ENCODE results near the gene KANK4.

Gene KANK4

DNA sequence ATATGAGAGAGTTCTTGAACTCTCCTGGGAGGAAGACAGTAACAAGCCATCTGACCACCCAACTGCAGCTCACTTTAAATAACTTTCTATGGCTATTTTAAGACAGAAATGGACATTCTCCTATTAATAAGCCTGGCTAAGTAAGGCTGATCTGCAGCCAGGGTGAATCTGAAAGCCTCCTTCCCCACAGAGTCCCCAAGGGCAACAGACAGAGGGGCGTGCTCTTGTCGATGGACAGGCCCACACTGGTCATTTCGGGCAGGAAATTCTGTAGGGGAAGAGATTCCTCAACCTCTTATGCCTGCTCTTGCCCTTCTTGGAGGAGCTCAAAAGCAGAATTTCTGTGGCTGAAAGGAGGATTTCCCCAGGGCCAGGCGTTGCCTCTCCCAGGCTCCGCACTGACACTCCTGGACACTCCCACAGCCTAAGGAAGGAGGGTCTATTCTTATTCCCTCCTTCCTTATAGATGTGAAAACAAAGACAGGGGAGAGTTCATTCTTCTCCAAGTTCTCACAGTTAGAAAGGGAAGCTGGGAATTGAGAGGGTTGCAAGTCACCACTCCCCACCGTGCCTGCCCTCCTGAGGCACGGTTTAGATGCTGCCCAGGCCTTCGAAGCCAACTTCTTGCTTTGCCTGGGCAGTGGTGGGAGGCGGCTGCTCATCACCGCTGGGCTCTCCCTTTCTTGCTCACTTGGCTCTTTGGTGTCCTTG, 17.9 kb upstream of the KANK4 start:
- no peak for DNase-seq

DNA sequence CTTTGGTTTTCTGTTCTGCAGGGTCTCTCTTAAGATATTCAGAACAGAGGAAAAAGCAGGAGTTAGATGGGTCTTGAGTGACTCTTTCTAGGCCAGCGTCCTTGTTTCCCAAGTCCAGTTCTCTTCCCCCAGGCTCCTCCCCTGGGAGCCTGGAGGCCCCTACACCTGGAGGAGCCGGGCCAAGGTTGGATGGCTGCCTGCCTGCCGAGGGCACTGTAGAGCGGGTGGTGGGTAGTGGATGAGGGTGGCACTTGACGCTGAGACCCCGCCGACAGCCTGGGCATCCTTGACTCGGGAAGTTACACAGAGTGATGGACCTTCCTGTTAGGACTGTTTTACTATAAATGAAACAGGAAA, 17.4 kb upstream of the KANK4 start:
- DNase-seq, result no peak

DNA sequence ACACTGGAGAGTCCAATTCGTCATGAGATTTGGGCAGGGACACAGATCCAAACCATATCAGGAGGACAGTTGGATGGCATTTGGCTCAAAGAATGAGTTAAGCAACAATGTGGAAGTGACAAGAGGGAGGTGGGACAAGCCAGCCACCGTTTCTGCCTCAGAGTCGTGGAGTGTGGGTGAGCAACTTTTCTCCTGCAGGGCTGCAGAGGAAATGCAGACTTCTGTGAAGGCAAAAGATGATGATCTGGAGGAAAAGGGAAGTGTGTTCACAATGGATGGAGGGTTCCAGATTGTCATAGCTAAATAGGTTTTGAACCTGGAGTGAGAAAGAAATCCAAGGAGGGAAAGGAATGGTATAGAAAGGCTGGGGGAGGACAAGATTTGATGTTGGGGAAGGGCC, 16.4 kb upstream of the KANK4 start:
- DNase-seq, result peak; percentile 65 to 80

DNA sequence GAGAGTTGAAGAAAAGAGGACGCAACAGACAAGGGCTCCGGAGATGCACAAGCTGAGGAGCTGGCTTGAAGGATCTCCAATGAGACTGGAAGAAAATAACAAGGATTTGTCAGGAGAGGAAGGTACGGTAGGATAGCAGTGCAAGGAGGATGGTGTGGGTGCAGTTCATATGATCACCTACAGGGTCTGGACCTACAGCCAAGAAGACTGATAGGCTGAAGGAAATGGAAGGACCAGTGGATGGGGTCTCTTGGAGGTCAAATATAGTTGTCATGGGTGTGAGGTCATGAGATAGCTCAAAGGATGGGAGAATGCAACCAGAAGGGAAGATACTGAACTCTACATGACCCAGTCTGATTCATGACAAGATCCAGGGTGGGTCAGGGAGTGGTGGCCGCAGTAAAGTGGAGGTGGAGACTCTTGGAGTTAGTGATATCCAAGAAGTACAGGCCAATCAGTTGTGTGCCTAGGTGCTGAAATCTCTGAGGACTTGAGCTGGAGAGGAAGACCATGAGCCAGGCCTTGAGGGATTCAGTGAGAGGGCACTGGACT, 15.3 kb upstream of the KANK4 start:
- no peak for DNase-seq

DNA sequence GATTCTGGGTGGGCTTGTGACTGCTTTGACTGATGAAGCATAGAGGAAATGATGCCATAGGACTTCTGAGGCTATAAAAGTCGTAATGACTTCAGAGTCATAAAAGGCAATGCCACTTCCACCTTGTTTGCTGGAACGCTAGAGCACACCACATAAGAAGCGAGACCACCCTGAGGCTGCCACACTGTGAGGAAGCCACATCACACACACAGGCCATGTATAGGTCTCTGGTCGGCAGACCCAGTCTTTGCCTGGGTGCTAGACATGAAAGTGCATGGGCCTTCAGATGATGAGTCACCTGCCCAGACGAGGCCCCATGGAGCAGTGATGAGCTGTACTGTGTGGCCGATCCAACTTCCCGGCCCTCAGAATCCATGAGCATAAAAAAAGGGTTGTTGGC, 14.2 kb upstream of the KANK4 start:
- DNase-seq, result no peak

DNA sequence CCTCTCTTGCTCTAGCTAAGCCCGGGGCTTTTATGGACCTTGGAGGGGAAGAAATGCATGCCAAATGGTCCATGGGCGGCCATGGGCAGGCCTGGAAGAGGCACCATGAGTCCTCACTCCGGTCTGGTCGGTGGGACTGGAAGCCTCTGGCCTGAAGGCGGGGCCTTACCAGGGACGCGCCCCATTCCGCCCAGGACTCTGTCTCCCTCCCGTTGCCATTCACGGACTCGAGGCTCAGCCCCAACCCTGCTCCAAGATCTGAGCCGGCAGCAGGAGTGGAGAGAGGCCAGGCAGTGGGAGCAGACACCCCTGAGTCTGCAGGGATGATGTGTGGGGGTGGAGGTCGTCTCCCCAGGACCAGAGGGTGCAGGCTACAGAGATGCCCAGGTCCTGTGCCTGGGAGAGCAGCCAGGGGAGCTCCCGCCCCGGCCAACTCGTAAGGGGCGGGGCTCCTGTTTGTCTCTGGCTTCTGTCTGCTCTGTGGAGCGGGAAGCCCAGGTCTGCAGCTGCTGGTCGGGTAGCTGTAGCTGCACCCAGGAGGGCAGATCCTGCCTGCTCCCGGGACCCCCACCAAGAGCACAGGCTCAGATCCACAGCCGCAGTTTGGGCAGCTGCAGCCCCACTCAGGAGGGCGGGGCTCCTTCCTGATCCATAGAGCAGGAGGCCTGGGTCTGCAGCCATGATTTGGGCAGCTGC, 8.3 kb upstream of the KANK4 start:
- no peak for DNase-seq

DNA sequence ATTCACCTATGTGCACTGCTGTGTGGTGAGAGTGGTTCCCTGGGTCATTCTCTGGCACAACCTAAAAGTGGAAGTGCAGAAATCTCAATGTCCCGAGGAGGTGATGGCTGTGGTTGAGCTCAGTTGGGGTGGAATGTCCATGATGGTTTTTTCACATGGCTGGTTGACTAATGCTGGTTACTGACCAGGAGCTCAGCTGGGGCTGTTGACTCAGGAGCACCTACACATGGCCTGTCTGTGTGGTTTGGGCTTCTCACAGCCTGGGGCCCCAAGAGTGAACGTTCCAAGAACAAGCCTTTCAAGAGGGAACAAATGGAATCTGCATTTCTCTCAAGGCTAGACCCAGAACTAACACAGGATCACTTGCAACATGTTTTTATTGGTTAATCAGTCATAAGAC, 6.4 kb upstream of the KANK4 start:
- DNase-seq, result peak; percentile 20 to 57

DNA sequence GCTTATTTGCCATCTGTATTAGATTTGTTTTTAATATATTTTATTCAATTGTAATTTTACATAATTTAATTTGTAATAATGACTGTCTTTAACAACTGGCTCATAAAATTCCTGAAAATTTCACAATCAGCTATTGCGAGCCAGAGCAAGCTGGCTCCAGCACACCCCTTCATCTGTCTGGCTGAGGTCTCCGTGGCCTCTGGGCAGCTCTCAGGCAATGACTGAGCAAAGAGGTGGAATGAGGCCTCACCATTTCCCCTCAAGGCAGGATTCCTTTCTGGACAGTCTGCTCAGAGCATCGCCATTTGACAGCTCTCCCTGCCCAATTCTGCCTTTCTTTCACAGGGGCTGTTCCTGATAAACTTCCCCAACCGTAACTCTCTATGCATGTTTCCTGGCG, 5.8 kb upstream of the KANK4 start:
- no peak for DNase-seq

DNA sequence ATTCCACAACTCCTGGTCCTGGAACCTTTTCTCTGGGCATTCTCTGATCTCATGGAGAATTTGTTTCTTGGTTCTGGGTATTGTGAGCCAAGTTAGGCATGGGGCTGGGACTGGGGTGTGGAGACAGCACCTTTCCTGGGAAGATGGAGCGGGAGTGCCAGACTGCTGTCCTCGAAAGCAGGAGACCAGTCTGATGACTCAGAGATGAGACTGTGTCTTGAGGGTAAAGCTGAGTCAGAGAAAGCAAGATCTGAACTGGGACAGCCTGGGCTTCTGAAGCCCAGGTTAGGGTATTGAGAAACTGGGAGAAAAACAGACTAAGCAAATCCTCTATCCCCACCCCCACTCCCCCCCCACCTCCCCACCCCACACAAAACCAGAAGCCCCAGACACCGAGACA, 2.2 kb upstream of the KANK4 start:
- peak in 1 of 2 donors; percentile 14 for DNase-seq

DNA sequence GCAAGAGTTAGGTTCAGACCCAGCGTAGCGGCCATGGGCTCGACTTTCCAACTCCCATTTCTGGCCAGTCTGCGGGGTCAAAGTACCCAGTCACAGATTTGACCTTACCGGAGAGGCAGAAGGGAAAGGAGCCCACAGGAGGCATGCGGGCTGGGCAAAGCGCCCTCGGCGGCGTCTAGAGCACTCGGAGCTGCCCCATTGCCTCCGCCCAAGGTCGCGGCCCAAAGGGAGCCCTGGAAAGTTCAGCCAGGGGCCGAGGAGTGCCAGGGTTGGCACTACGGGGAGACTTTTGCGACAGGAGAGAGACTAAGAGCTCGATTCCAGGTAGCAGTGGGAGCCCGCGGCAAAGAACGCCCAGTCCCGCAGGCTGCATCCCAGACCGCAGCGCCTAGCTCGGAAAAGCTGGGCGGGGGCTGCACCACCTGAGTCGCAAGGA, 896 bp downstream of the KANK4 start:
- no peak for DNase-seq

DNA sequence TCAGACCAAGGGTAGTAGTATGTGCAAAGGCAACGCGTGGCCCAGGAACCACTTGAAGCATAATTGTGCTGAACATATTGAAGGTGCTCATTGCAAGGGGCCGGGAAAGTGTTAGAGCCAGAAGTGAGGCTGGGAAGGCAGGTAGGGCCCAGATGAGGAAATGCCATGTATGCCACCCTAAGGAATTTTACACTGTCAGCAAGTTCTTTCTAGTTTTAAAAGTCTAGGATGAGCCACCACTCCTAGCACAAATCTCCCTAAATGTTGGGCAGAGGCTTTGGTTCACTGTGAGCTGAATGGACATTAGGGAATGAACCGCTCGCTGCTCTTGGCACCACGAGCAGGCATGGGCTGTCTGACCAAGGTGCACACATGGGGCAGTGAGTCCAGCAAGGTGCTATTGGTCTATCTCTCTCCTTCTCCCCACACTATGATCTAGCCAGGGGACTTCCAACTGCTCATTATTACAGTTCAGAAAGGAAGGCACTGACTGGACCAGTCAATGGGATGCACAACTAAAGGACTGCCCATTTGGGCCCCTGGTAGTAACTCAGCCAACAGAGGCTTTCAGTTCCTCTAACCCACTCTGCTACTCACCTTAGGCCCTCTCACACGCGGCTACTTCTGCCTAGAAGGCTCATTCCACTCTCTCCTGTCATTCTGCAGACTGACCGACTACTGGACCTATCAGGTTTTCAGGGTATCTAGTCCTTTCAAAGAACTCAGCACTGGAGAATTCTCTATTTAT, 2.0 kb downstream of the KANK4 start:
- no peak for DNase-seq

DNA sequence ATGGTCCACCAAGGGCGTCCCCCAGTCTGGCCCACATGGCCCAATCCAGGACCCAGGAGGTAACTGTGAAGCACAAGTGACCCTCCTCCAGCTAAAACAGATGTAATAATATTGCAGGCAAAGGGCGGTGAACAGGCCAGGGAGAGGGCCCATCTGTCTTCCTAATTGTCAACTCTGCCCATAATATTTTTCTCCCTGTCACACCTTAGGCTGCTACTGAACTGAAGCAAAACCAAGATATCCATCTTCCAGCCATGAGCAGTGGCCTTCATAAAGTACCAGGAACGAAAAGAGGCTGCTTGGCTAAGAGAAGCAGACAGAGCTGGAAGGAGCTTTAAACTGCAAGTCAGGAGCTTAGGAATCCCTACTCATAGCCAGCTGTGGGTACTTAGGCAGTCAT, 3.1 kb downstream of the KANK4 start:
- no peak for DNase-seq

DNA sequence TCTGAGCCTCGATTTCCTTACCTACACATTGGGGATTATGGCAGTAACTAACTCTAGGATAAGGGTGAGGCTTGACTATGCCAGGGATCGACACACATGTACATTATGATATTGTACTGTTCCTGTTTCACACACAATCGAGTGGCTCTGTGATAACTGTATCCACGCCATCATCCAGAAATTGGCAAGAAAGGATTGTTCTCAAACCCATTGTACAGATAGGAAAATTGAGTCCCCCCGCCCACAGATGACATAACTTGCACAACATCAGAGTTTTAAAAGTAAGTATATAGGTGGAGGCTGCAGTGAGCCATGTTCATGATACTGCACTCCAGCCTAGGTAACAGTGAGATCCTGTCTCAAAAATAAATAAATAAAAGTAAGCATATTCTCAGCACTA, 3.8 kb downstream of the KANK4 start:
- DNase-seq, result no peak

DNA sequence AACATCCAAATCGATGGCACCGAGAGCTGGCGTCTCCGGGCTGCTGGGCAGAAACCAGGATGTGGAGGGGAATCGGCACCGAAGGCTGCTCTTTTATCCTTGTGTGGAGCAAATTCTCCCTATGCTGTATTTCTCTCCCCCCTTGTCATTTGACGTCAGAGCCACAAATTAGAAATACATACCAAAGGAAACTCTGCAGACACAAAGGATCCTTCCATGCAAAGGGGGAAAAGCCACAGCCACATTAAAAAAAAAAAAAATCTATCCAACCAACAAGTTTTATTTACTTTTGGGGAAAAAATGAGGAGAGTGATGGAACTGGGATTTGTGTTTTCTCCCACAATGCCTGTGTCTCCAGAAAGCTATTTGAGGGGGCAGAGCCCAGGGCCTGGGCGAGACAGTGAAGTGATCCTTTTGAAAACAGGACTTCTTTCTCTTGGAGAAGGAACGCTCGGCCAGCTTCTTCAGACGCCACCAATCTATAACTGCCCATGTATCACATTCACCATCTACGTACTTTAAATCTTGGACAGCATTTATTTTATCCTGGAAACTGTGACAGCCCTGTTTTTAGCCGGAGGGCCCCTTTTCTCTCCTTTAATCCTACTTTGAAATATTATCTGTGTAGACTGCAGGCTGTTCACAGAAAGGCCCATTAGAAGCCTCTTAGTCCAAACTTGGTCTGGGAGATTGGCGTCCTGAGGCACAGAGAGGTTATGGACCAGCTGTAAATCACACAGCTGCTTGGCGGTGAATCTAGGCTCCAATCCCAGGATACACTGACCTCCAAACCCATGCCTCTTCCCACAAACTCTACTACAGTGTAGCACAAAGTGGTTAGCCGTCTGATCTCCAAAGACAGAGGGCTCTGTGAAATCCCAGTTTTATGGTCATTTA, 4.5 kb downstream of the KANK4 start:
- DNase-seq, result no peak

DNA sequence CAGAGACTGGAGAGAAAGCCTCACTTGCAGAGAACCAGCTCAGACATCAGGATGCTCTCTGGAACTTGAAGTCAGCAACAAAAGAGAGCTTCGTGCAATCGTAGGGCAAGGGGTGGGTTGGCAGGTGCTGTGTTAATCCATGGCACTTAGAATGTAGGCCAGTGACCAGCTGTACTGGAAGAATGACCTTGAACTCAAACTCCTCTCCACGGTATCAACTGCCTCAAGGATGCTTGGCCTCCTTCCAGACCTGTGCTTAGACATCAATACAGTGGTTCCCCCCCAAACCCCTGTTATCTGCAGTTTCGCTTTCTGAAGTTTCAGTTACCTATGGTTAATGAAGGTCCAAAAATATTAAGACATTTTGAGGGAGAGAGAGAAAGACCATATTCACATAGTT, 6.5 kb downstream of the KANK4 start:
- no peak for DNase-seq

DNA sequence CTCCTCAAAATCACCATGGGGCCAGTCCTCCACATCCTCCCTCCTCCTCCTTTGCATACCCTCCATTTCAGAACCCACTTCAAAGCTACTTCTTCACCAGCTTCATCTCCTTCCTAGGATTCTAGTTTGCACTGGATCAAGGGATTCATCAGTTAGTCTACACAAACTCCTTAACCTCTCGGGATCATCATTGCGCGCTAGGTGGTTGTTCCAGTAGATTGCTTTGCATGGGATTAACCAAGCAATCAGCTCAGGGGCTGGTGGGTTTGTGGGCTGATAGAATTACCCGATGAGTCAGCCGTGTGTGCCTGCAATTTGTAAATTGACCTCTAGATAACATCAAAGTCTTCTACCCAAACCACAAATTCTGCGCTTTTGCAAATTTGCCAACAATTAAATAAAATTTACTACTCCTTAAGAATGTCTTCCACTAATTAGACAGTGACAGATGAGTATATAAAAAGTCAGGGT, 7.7 kb downstream of the KANK4 start:
- DNase-seq, result no peak

DNA sequence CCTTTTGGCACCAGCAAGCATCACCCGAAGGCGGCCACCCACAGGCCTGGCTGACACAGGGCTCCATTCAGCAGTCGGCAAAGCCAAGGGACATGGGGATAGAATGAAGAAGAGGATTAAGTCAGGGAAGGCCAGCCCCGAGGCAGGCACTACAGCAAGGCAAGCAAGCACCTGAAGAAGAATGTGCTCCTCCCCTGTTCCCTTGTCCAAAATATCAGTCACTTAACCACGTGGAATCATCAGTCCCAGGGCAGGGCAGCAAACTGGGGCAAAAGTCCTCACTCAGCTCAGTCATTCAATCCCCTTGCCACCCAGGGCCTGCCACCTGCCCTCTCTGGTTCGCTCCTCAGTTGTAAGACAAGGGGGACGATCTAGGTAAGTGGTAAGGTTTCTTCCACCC, 9.3 kb downstream of the KANK4 start:
- no peak for DNase-seq

DNA sequence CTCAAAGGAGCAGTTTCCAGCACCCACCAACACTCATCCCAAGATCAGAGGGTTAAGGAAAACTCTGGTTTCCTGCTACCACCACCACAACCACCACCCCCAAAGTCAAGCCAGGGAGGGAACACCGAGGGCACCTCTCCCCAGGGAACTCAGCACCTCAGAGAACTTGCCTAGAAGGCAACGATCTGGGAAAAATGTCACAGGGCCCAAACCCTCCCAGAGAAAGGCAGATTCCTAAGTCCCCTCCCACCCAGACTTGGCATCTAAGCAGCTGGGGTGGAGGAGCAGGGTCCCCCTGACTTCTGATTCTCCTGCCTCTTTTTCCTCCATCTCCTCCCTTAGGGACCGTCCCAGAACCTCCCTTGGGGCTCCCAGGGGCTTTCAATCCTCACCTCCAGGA, 10.6 kb downstream of the KANK4 start:
- no peak for DNase-seq

DNA sequence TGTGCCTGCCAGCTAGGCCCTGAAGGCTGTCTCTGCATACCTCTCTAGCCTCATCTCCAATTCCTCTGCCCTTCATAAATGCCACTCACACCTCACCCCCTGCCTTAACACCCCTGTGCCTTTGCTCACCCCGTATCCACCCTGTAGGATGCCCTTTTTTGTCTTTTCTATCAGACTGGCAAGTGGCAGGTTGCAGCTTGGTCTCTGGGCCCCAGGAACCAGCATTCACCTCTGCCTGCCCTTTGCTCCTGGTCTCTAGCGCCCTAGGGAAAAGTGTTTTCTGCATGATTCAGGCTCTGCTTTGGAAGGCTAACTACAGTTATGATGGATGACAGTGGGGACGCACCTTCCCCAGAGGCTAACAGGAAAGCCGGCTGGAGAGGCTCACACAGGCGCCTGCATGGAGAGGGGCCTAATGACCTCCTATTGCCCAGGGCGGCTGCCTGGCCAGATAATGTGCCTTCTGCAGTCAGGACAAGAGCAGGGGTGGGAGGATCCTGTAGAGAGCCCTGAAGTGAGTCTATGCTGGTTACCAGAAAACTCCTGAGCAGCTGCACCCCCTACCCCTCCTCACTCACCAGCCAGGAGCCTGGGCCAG, 11.2 kb downstream of the KANK4 start:
- DNase-seq, result no peak

DNA sequence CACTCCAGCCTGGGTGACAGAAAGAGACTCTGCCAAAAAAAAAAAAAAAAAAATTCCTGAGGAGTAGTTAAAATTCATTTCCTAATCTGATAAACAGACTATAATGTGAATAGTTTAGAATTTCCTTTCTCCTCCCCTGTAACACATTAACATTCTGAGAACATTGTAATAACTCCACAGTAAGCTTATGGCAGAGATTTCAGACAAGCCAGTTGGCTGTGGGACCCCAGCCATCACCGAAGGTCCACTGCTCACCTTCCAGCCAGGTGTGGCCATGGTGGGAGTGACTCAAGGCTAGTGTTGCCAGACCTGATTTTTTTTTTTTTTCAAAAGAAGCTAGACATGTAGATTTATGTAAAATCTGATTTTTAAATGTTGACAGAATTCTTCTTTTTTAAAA, 11.8 kb downstream of the KANK4 start:
- no peak for DNase-seq

DNA sequence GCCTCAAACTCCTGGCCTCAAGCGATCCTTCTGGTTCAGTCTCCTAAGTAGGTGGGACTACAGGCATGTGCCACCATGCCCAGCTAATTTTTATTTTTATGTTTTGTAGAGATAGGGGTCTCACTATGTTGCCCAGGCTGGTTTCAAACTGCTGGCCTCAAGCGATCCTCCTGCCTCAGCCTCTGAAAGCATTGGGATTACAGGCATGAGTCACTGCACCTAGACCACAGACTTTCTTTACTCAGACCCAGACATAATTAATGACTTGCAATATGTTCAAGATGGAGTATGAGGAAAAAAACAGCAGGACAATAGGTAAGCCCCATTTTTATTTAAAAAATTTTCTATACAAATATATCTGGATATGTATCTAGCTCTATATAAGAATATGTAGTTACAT, 13.2 kb downstream of the KANK4 start:
- DNase-seq, result no peak

DNA sequence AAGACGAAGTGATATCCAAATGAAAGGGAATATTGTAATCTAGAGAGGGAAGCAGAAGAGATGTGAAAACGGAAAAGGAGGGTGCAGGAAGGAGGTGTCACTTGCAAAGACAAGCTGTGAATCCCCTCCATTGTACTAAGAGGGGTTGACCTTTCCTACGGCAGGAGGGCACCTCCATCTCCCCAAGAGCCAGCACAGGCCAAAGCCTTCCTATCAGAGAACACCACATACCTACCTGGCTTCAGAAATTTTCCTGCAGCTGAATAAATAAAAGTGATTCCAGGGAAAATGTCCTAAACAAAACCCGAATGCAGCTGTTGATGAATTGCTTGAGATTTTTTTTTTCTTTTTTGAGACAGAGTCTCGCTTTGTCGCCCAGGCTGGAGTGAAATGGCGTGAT, 14.3 kb downstream of the KANK4 start:
- no peak for DNase-seq
